K562 (cell line): Measurements from ENCODE around the gene ZNF689.

Experiments used
- BHLHE40 ChIP-seq: IDR thresholded peaks from 2 replicates; pipeline ENCODE4 v1.6.1; 2011; ENCODE audit warnings: low read length, improper control_type of control experiment
- CHD1 ChIP-seq: fragments of 200-600 bp; sonication (generic); IDR thresholded peaks from one replicate; pipeline ENCODE4 v1.6.1; 2012; ENCODE audit warnings: mild to moderate bottlenecking, moderate library complexity, low read length, inconsistent platforms
- CTCF ChIP-seq, 3 experiments: IDR thresholded peaks in 2 of 3; conservative IDR thresholded peaks in 1 of 3; 2 replicates each; pipeline ENCODE4 v1.5.1; 2011 to 2012; ENCODE audit warnings: low read length in 3 of 3, mild to moderate bottlenecking in 3 of 3, control low read depth in 2 of 3, improper control_type of control experiment in 1 of 3, inconsistent platforms in 1 of 3, low read depth in 1 of 3, mixed read lengths in 1 of 3, moderate library complexity in 1 of 3; ENCODE audit not compliant: insufficient read depth in 2 of 3
- EP300 ChIP-seq: IDR thresholded peaks from 2 replicates; pipeline ENCODE4 v1.6.1; 2012; ENCODE audit warnings: low read length, improper control_type of control experiment
- EZH2 ChIP-seq: IDR thresholded peaks from 2 replicates; pipeline ENCODE4 v1.6.1; 2012; ENCODE audit warnings: low read depth, mild to moderate bottlenecking, inconsistent platforms, low read length, borderline replicate concordance
- GATA2 ChIP-seq: sonication (generic); formaldehyde crosslinking; IDR thresholded peaks from 2 replicates; pipeline ENCODE4 v1.4.0; 2020; ENCODE audit warnings: mild to moderate bottlenecking, missing genetic modification reagents
- IRF1 ChIP-seq: sonication (generic); formaldehyde crosslinking; IDR thresholded peaks from 2 replicates; pipeline ENCODE4 v1.8.0; 2022; ENCODE audit warnings: missing genetic modification reagents, mild to moderate bottlenecking, borderline replicate concordance
- POLR2A ChIP-seq: fragments of 450-650 bp; conservative IDR thresholded peaks from 2 replicates; pipeline ENCODE4 v1.6.1; 2016
- RFX7 ChIP-seq: fragments of 250-450 bp; sonication (Bioruptor Pico); IDR thresholded peaks from 2 replicates; pipeline ENCODE4 v1.5.1; 2021; ENCODE audit warnings: mild to moderate bottlenecking
- STAT5B ChIP-seq: fragments of 250-450 bp; sonication (Bioruptor Pico); IDR thresholded peaks from 2 replicates; pipeline ENCODE4 v1.8.0; 2021; ENCODE audit warnings: mild to moderate bottlenecking, inconsistent platforms
- TBP ChIP-seq: optimal IDR thresholded peaks from 2 replicates; pipeline ENCODE3; 2011; ENCODE audit warnings: low read depth, low read length, improper control_type of control experiment
- ZNF639 ChIP-seq, 2 experiments: fragments of 200-800 bp in 1 of 2; sonication (Bioruptor generic) in 1 of 2; sonication (generic) in 1 of 2; formaldehyde crosslinking in 1 of 2; IDR thresholded peaks in 1 of 2; conservative IDR thresholded peaks in 1 of 2; 2 replicates each; pipeline versions ENCODE4 v1.5.0 to v1.6.1; 2016 to 2020; ENCODE audit warnings: missing compliant biosample characterization in 1 of 2, missing genetic modification characterization in 1 of 2, missing genetic modification reagents in 1 of 2
- TF ChIP-seq, protein P1 (sequence below), 2 experiments: fragments of 450-650 bp in 1 of 2; sonication (generic) in 1 of 2; formaldehyde crosslinking in 1 of 2; IDR thresholded peaks in 1 of 2; conservative IDR thresholded peaks in 1 of 2; 2 replicates each; pipeline versions ENCODE4 v1.6.1 to v1.8.1; 2016 to 2023; ENCODE audit warnings: mild to moderate bottlenecking in 2 of 2, moderate library complexity in 2 of 2, inconsistent platforms in 1 of 2, missing genetic modification reagents in 1 of 2

DNA sequence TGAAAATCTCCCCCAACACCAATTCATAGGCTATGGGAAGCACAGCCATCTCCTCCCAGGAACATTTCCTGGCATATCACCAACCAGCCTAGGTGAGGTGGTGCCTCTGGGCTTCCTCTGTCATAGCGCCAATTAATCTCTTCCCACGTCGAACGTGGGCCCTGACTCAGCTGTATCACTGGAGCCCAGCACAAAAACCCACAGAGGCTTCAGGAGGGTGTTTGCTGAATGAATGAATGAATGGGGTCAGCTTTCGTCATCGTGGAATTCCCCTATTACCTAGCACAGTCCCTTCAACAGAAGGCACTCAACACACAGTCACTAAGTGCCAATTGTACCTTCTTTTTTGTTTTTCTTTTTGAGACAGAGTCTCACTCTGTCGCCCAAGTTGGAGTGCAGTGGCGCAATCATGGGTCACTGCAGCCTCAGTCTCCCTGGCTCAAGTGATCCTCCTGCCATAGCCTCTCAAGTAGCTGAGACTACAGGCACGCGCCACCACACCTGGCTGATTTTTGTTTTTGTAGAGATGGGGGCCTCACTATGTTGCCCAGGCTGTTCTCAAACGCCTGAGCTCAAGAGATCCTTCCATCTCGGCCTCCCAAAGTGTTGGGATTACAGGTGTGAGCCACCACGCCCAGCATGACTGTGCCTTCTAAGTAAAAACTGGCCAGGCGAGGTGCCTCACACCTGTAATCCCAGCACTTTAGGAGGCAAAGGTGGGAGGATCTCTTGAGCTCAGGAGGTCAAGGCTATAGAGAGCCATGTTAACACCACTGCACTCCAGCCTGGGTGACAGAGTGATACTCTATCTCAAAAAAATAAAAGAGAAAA is 42.8 kb downstream of the ZNF689 start:
- TF ChIP-seq CHD1: no peak
- no peak for TF ChIP-seq TBP
- TF ChIP-seq GATA2 (CRISPR knock-in tag): no peak
- TF ChIP-seq RFX7 (CRISPR knock-in tag): no peak
- TF ChIP-seq EZH2: no peak
- TF ChIP-seq CTCF (IDR thresholded peaks at IDR 0.05 in 2 of 3, conservative IDR thresholded peaks at IDR 0.05 in 1 of 3; ENCODE audit: insufficient read depth in 2 of 3, low read depth in 1 of 3, low read length in 3 of 3): no peak
- TF ChIP-seq EP300: no peak
- TF ChIP-seq ZNF639 (CRISPR knock-in tag; conservative IDR thresholded peaks at IDR 0.05 in 1 of 2, IDR thresholded peaks at IDR 0.05 in 1 of 2): no peak
- no peak for TF ChIP-seq POLR2A
- TF ChIP-seq STAT5B (CRISPR knock-in tag): no peak
- TF ChIP-seq, protein P1, sequence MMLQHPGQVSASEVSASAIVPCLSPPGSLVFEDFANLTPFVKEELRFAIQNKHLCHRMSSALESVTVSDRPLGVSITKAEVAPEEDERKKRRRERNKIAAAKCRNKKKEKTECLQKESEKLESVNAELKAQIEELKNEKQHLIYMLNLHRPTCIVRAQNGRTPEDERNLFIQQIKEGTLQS (IDR thresholded peaks at IDR 0.05): no peak
- TF ChIP-seq, protein P1 (CRISPR knock-in tag; conservative IDR thresholded peaks at IDR 0.05): no peak
- TF ChIP-seq BHLHE40: no peak
- TF ChIP-seq IRF1: no peak
